GM15510 (cell line): ENCODE data around the gene DOCK11.

Experiments used
- POLR2A ChIP-seq: IDR thresholded peaks from 3 replicates; pipeline ENCODE4 v1.6.1; 2011; ENCODE audit warnings: borderline replicate concordance; ENCODE audit not compliant: insufficient read length; ENCODE audit errors: extremely low read depth

DOCK11 gene

DNA sequence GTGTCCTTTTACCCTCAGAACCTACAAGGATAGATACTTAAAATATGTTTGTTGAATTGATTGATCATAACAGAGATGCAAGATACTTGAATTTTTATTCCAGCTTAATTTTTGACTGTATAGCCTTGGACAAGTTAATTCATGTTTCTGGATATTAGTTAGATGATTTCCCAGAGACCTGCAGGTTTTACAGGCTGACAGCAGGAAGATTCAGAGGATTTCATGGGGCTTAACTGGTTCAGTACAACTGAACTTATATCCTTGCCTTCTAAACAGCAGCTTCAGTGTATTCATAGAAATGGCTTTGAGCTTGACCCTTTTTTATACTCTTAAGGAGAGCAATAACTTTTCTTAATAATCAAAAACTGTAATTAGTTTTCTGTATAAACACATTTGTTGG, 169.6 kb downstream of the DOCK11 start:
- TF ChIP-seq POLR2A: no peak

DNA sequence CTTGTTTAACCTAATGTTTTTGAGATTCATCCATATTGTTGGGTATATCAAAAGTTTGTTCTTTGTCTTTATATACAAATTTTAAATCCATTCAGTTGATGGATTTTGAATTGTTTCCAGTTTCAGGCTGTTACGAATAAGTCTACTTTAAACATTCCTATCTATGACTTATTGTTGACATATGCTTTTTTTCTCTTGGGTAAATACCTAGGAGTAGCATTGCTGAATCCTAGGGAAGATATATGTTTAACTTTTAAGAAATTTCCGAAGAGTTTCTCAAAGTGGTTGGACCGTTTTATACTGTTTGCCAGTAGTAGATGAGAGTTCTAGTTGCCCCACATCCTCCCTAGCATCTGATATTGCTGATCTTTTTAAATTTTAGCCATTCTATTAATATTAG, 170.9 kb downstream of the DOCK11 start:
- no peak for TF ChIP-seq POLR2A

DNA sequence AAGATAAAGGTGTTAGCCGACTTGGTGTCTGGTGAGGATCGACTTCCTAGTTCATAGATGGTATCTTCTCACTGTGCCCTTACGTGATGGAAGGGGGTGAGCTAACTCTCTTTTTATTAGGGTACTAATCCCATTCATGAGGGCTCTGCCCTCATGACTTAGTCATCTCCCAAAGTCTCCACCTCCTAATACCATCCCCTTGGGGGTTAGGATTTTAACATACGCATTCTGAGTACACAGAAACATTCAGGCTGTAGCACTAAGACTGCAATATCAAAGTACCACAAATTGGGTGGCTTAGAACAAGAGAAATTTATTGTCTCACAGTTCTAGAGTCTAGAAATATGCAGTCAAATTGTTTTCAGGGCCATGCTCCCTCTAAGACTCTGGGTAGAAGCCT, 173.8 kb downstream of the DOCK11 start:
- TF ChIP-seq POLR2A: no peak

DNA sequence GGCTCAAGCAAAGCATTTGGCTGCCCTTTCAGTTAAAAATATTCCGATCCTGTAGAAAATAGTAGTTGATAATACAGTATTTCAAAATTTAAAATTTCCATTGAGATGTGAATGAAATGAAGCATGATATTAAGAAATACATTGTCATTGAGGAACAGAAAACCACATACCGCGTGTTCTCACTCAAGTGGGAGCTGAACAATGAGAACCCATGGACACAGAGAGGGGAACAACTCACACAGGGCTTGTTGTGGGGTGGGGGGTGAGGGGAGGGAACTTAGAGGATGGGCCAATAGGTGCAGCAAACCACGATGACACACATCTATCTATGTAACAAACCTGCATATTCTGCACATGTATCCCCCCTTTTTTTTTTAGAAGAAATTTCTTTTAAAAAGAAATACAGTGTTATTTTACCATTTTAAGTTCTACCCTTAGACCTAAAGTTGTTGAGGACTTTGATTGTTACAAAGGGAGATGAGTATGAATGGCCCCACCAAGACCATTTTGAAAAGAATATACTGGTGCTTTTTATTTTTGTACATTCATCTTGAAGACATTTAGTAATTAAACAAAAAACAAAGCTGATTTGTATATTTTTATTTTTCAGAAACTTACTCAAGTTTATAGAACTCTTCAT, 179.8 kb downstream of the DOCK11 start:
- TF ChIP-seq POLR2A: no peak

DNA sequence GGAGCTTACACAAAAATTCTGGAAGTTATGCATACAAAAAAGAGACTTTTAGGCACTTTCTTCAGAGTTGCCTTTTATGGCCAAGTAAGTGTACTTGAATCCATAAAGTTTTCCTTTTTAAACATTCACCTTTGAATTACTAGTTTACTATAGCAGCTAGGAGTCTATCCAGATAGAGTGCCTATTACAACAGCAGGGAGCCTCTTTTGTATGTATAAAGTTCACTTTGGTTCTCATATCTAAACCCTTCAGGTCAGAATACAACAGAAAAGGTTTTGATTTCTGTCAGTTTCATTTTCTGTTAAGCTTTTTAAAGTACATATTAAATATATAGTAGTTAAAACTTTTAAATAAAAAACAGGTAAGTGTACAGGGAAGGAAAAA, 180.3 kb downstream of the DOCK11 start:
- no peak for TF ChIP-seq POLR2A

DNA sequence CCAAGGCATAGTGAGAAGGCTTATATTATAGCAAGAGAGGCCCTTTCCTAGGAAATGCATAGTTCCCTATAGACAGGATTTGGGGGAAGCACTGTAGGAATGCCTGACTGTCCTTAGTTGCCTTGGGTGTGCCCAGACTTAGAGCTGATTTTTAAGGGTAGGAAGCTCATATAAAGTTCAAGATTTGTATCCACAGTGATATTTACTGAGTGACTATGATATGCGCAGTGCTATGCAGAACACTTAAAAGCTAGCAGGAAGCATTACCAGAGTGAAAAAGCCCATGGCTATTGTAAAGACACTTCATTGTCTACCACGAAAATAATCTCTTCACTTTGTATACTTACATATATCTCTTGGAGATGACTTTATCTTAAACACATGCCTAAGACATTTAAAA, 181.7 kb downstream of the DOCK11 start:
- TF ChIP-seq POLR2A: no peak

DNA sequence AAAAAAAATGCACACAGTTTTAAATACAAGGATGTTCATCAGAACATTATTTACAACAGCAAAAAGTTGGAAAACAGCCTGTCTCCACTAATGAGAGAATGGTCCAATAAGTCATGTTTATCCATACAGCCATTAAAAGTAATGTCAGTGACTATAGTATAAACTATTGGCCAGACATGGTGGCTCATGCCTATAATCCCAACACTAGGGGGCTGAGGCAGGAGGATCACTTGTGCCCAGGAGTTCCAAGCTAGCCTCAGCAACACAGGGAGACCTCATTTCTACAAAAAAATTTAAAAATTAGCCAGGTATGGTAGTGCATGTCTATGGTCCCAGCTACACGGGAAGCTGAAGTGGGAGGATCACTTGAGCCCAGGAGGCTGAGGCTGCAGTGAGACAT, 183.7 kb downstream of the DOCK11 start:
- no peak for TF ChIP-seq POLR2A

DNA sequence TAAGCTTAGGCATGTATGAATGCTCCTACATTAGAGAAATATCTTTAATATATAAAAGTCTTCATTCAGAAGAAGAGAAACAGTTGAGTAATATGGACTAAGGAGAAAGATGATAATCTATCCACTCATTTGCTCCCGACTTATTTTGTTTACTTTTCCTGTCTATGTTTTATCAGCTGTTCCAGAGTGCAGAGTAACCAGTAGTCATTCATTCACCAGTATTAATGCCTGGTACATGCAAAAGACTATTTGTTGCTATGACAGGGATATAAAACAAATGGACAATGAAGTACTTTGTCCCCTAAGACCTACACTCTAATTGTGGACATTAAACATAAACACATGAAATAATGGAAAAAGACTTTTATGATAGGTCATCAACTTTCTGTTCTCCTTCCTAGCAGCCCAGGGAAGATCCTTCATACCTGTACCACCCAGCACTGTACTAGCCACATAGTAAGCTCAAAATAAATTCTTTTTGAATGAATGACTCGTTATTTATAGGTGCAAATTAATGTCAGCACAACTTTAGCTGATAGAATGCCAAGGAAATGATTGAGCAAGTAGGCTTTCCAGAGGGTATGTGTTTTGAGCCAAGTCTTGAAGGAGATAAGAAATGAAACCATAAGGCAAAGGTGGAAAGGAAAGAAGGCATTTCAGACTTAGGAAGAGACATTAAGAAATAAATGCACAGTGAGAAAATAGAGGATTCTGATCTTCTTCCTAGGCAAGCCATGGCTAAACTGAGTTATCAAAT, 186.8 kb downstream of the DOCK11 start:
- no peak for TF ChIP-seq POLR2A

DNA sequence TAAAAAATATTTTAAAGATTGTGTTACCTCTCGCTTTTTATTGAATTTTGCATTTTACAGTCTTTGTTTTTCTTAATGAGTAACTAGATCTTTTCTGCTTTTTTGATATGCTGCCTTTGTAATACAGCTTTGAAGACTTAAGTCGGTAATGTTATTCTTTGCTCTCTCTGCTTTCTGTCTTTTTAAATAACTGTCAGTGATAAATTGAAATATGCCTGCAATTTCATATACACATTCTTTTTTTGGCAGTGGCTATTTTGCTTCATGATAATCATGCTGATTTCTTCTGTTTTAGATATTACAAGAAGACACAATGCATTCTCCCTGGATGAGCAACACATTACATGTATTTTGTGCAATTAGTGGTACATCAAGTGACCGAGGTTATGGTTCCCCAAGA, 189.8 kb downstream of the DOCK11 start:
- TF ChIP-seq POLR2A: no peak

DNA sequence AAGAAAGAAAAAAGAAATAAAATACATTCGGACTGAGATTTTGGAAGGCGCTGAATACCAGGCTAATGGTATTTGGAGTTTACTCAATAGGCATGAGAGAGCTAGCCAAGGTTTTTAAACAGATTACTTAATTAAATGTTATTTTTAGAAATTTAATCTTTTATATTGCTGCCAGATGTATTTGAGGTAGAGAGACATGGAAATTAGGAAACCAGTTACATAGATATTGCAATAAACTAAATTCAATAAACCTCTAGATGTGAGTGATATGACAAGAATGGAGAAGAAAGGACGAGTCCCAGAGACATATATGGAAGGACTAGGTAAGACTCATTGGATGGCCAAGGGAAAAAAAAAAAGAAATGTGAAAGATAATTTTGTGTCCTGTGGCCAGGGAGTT, 193.3 kb downstream of the DOCK11 start:
- TF ChIP-seq POLR2A: no peak

DNA sequence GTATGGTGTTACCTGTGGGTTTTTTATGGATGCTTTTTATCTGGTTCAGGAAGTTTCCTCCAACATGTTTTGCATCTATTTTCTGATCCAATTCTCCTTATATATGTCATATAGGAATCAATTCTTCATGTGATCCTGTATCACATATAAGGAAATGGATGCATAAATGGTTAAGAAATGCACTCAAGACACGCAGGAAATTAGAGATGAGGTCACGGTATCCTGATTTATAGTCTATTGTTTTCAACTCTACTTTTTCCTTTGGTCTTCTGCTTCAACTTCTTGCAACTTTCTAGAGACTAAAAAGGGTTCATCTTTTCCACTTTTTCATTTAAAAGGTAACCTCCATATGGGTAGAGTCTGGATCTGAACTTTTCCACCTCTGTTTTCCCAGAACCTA, 198.2 kb downstream of the DOCK11 start:
- TF ChIP-seq POLR2A: no peak

DNA sequence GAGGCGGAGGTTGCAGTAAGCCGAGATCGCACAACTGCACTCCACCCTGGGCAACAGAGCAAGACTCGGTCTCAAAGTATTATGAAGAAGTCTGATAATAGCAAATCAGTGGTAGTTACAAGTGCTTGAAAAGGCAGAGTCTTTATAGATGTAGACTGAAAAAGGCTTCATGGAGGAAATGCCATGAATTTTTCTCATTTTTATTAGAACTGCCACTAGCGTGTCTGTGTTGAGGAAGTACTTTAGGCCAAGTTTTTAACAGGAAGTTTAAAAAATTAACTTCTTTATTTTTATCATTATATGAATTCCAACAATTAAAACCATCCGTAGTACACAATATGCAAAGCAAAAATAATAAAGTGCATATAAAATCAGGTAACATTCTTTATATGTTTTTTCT, 199.0 kb downstream of the DOCK11 start:
- no peak for TF ChIP-seq POLR2A

DNA sequence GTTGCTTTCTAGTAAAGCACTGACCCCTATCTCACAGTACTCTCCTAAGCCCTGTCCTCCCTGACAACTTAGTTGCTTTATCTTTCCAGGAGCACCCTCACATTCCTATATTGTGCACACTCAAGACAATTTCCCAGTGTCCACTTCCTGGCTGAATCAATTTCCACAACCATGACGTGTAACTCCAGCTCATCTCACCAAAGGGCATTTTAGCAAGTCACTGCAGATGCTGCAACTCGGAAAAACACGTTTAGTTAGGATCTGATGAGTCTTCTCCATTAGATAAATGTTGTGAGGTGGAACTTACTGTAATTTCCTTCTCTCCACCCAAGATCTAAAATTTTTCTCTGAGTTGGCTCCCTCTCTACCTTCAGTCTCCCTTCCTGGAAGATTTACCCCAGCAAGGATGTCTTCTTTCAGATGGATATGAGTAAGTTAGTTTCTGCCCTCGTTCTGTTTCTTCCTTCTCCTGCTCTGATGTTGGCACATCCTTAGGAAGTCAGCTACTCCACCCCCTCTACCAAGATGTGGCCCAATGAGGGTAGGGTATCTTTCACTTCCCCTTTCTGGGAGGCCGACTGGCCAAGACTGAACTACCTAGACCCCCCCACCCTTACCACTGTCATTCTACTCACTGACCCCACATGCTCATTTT, 203.0 kb downstream of the DOCK11 start:
- TF ChIP-seq POLR2A: no peak

DNA sequence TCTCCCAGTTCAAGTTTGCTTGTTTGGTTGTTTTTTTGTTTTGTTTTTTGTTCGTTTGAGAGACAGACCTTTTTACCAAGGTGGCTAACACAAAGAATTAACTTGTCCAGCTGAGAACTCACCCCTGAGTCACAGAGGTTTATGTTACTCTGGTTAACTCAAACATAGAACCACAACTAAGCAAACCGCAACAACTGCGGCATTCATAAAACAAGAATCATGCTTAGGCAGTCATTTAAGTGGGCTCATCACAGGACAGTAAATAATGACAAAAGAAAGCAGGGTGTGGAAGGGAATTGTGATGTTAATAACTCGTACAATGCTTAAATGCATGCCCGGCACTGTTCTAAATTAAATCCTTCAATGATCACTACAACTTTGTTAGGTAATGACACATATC, 207.1 kb downstream of the DOCK11 start:
- TF ChIP-seq POLR2A: no peak

DNA sequence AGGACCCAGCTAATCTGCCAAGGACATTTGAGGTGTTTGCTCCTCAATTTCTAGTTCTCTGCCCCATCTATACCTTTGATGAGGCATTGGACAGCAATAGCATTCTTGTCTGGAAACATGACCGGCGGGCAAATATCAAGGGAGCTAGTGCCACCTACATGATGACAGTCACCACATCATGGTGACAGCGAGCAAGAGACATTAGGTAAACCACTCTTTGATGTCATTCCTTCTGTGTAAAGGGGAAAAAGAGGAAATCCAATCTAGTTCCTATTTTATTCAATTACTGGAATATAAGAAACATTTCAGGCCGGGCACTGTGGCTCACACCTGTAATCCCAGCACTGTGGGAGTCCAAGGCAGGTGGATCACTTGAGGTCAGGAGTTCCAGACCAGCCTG, 211.1 kb downstream of the DOCK11 start:
- TF ChIP-seq POLR2A: no peak

DNA sequence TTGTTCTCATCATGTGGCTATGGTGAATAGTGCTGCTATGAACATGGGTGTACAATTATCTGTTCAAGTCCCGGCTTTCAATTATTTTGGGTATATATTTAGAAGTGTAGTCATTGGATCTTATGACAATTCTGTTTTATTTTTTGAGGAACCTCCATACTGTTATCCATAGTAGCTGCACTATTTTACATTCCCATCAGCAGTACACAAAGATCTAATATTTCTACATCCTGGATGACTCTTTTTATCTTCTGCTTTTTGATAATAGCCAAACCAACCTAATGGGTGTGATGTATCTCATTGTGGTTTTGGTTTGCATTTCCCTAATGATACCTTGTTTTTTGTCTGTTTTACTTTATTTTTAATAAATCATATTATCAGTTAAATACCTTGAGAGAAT, 218.9 kb downstream of the DOCK11 start:
- no peak for TF ChIP-seq POLR2A
